Measurements from ENCODE around the gene CATSPER3.
A peak's percentile ranks its signal among the peaks of the same experiment; 100 is the strongest.

DNA sequence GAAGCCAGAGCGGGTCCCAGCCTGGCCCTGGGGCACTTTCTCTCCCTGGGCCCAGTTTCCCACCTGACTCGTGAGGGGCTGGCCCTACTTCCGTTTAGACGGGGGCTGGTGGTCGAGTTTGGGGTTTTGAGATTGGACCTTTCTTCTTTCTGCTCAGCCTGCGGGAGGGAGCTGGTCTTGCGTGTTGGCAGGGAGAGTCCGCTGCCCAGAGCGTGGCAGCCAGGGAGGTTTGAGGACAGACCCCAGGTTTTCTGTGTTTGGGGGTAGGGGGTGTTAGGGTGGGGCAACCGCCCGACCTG lies 72.3 kb downstream of the CATSPER3 start:
- TF ChIP-seq CTCF (IDR thresholded peaks at IDR 0.05; ENCODE audit: poor library complexity, severe bottlenecking) (no peak), EZH2 (IDR thresholded peaks at IDR 0.05; ENCODE audit: borderline replicate concordance, insufficient read depth, low read length, poor library complexity, severe bottlenecking) (peak; percentile 28), POLR2AphosphoS5 (IDR thresholded peaks at IDR 0.05) (no peak)

Measured in neural cell (in vitro differentiated cells).